SKM-1 treated with dmso at 0.1 percent for 144 hours (cell line): Measurements from ENCODE around the gene PAX4.

Experiments
- DNase-seq: peaks from one replicate; lab custom pipeline; 2025; ENCODE audit not compliant: unreplicated experiment; lab: John Stamatoyannopoulos, UW

PAX4 gene

GRCh38 chr7:127632276-127632910, 14.5 kb upstream of the PAX4 start:
- no peak for DNase-seq

GRCh38 chr7:127629268-127629854, 11.4 kb upstream of the PAX4 start:
- peak; percentile 34 for DNase-seq

GRCh38 chr7:127628445-127628844, 10.5 kb upstream of the PAX4 start:
- no peak for DNase-seq

GRCh38 chr7:127625331-127625730, 7.4 kb upstream of the PAX4 start:
- DNase-seq = no peak

- DNase-seq = no peak
Measured at GRCh38 chr7:127620406-127621233, 2.7 kb upstream of the PAX4 start.

- DNase-seq = no peak
Measured at GRCh38 chr7:127619681-127620405, 1.9 kb upstream of the PAX4 start.

GRCh38 chr7:127618775-127619174, 833 bp upstream of the PAX4 start:
- DNase-seq = no peak

GRCh38 chr7:127616724-127617123, 1.2 kb downstream of the PAX4 start:
- no peak for DNase-seq

- no peak for DNase-seq
Measured at GRCh38 chr7:127612263-127612662, 5.7 kb downstream of the PAX4 start.

GRCh38 chr7:127609297-127609696, 8.6 kb downstream of the PAX4 start:
- DNase-seq = no peak

GRCh38 chr7:127608446-127608845, 9.5 kb downstream of the PAX4 start:
- DNase-seq = no peak

- no peak for DNase-seq
Measured at GRCh38 chr7:127600885-127601284, 17.1 kb downstream of the PAX4 start.

- no peak for DNase-seq
Measured at GRCh38 chr7:127598318-127598717, 19.6 kb downstream of the PAX4 start.

GRCh38 chr7:127595737-127596136, 22.2 kb downstream of the PAX4 start:
- no peak for DNase-seq

GRCh38 chr7:127594490-127594889, 23.5 kb downstream of the PAX4 start:
- peak; percentile 97 for DNase-seq

GRCh38 chr7:127592550-127592949, 25.4 kb downstream of the PAX4 start:
- no peak for DNase-seq

- DNase-seq = no peak
Measured at GRCh38 chr7:127591591-127591990, 26.4 kb downstream of the PAX4 start.

- DNase-seq = no peak
Measured at GRCh38 chr7:127591189-127591588, 26.8 kb downstream of the PAX4 start.

GRCh38 chr7:127589896-127590295, 28.0 kb downstream of the PAX4 start:
- no peak for DNase-seq

- no peak for DNase-seq
Measured at GRCh38 chr7:127588697-127589482, 29.1 kb downstream of the PAX4 start.
